ENCODE measurements around the gene CDC42BPB. TPM values are rescaled to one million over a fixed set of nuclear protein-coding genes. Genes with fewer than 3 reads are reported as not detected.

The CDC42BPB gene
- total RNA-seq, 1 experiment from 2014 or later = 96.9 TPM

DNA sequence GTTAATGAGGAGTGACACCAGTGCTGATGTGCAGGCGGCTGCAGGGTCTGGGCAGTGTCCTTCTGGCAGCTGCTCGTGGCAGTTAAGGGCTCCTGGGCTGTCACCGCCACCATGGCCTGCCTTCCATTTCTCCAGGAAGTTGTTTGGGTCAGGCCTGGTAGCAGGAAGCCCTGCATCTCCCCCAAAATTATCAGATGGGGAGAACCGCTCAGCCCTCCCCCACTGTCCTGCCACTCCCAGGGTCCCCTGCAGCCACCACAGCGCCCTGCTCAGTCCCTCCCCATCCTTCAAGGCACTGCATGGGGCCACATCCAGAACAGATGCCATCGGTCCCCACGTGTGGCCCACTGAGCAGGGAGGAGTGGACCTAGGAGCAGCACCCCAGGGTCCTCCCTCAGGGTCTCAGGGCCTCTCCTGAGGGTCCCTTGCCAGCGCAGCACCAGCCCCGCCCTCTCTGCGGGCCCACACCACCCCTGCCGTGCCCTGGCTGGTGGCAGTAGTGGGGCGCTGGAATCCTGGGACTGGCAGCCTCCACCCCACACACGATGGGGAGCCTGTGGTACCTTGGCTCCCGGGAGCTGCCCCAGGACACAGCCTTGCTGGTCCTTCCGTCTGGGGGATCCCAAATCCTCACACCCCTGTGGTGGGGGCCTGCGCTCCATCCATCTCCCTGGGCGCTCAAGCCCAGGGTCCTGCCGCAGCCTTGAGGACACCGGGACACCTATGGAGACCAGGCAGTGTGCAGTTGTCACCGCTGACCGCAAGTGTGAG lies 145.2 kb downstream of the CDC42BPB start:
- Mint-ChIP-seq H3K4me3 (no peak overlapping the region), H3K36me3 (peaks cover 8% of the 10 kb centered on the region), H3K27ac (no peak overlapping the region), H3K9me3 (peaks cover 5% of the 10 kb centered on the region; the same call in 1 of the 2 replicates), H3K4me1 (no peaks in the 10 kb centered on the region), H3K27me3 (ENCODE audit: low read depth) (no peaks in the 10 kb centered on the region)
- DNase-seq (ENCODE audit: low spot score) (no peak), ATAC-seq (no peak)
- POLR2A ChIA-PET = no interaction called here
- CTCF ChIA-PET = interaction anchor here (0.7 to 1.0 kb wide), 2 partner anchors 128 to 217 kb away, joined by 3 to 4 read pairs; no protein-coding TSS in a partner anchor
- TF ChIP-seq, protein P1, sequence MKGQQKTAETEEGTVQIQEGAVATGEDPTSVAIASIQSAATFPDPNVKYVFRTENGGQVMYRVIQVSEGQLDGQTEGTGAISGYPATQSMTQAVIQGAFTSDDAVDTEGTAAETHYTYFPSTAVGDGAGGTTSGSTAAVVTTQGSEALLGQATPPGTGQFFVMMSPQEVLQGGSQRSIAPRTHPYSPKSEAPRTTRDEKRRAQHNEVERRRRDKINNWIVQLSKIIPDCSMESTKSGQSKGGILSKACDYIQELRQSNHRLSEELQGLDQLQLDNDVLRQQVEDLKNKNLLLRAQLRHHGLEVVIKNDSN (CRISPR knock-in tag; IDR thresholded peaks at IDR 0.05) = no peak
- no peak for TF ChIP-seq NFE2L1 (CRISPR knock-in tag; IDR thresholded peaks at IDR 0.05)
- TF ChIP-seq ZNF232 (CRISPR knock-in tag; IDR thresholded peaks at IDR 0.05) = no peak
- TF ChIP-seq CBFB (CRISPR knock-in tag; IDR thresholded peaks at IDR 0.05; ENCODE audit: low read depth) = no peak
- TF ChIP-seq ZNF263 (CRISPR knock-in tag; IDR thresholded peaks at IDR 0.05; ENCODE audit: low read depth) = no peak
- TF ChIP-seq GTF2I (CRISPR knock-in tag; conservative IDR thresholded peaks at IDR 0.05) = no peak

DNA sequence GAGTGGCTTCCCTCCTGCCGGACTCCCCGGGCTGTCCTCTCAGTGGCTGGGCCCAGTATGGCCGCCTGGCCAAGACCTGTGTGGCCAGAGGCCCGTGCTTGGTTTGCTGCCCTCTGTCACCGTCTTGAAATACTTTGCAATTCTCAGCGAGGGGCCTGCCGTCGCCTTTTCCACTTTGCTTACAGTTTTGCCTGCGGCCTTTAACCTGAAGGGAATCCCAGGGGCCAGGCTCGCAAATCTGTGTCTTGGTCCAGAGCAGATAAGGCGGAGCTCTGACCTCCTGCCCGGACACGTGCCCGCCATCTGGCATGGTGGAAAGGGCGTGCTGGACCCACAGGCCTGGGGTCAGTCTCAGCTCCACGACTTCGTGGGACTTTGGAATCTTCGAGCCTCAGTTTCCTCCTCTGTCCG lies 145.8 kb downstream of the CDC42BPB start:
- Mint-ChIP-seq H3K4me3 (no peak overlapping the region), H3K9me3 (peaks cover 9% of the 10 kb centered on the region), H3K4me1 (no peaks in the 10 kb centered on the region), H3K27me3 (ENCODE audit: low read depth) (no peaks in the 10 kb centered on the region), H3K27ac (no peak overlapping the region), H3K36me3 (peaks cover 12% of the 10 kb centered on the region)
- ChIA-PET POLR2A (no interaction called here), CTCF (no interaction called here)
- DNase-seq (ENCODE audit: low spot score) = no peak
- ATAC-seq = no peak
- no peak for TF ChIP-seq ZNF138 (CRISPR knock-in tag; conservative IDR thresholded peaks at IDR 0.05)
- TF ChIP-seq SMAD3 (CRISPR knock-in tag; IDR thresholded peaks at IDR 0.05; ENCODE audit: borderline replicate concordance) = no peak
- TF ChIP-seq, protein P2, sequence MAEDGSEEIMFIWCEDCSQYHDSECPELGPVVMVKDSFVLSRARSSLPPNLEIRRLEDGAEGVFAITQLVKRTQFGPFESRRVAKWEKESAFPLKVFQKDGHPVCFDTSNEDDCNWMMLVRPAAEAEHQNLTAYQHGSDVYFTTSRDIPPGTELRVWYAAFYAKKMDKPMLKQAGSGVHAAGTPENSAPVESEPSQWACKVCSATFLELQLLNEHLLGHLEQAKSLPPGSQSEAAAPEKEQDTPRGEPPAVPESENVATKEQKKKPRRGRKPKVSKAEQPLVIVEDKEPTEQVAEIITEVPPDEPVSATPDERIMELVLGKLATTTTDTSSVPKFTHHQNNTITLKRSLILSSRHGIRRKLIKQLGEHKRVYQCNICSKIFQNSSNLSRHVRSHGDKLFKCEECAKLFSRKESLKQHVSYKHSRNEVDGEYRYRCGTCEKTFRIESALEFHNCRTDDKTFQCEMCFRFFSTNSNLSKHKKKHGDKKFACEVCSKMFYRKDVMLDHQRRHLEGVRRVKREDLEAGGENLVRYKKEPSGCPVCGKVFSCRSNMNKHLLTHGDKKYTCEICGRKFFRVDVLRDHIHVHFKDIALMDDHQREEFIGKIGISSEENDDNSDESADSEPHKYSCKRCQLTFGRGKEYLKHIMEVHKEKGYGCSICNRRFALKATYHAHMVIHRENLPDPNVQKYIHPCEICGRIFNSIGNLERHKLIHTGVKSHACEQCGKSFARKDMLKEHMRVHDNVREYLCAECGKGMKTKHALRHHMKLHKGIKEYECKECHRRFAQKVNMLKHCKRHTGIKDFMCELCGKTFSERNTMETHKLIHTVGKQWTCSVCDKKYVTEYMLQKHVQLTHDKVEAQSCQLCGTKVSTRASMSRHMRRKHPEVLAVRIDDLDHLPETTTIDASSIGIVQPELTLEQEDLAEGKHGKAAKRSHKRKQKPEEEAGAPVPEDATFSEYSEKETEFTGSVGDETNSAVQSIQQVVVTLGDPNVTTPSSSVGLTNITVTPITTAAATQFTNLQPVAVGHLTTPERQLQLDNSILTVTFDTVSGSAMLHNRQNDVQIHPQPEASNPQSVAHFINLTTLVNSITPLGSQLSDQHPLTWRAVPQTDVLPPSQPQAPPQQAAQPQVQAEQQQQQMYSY (CRISPR knock-in tag; IDR thresholded peaks at IDR 0.05) = 0 out of 2 replicates have a peak, but pooled peaks have one; percentile 23
- no peak for TF ChIP-seq KAT7 (CRISPR knock-in tag; IDR thresholded peaks at IDR 0.05; ENCODE audit: borderline replicate concordance)

DNA sequence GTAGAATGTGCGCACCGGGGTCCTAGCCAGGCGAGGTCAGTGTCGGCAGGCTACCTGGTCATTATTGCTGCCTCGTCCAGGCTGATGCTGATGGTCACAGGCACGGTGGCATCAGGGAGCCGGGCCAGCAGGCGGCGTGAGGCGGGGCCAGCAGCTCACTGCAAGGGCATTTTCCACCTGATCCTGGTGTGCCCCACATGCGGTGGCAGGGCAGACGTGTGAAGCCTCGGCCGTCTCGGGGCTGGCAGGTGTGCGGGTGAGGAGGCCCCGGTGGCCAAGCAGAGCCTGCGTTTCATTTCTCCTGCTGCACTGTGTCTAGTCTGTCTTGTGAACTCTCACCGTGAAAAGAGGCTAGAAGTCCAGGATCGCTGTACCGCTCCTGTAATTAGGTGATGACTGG lies 146.9 kb downstream of the CDC42BPB start:
- Mint-ChIP-seq H3K4me3 (no peak overlapping the region), H3K4me1 (no peaks in the 10 kb centered on the region), H3K27me3 (ENCODE audit: low read depth) (no peaks in the 10 kb centered on the region), H3K27ac (peak overlapping the region; percentile 39; the same call in 1 of the 2 replicates), H3K9me3 (peaks cover 19% of the 10 kb centered on the region), H3K36me3 (peaks cover 23% of the 10 kb centered on the region)
- CTCF ChIA-PET = interaction anchor here (1.2 kb wide), 1 partner anchor 216 kb away, joined by 3 read pairs; no protein-coding TSS in a partner anchor
- ATAC-seq (no peak), DNase-seq (ENCODE audit: low spot score) (no peak)
- POLR2A ChIA-PET = no interaction called here
- TF ChIP-seq, protein P3, sequence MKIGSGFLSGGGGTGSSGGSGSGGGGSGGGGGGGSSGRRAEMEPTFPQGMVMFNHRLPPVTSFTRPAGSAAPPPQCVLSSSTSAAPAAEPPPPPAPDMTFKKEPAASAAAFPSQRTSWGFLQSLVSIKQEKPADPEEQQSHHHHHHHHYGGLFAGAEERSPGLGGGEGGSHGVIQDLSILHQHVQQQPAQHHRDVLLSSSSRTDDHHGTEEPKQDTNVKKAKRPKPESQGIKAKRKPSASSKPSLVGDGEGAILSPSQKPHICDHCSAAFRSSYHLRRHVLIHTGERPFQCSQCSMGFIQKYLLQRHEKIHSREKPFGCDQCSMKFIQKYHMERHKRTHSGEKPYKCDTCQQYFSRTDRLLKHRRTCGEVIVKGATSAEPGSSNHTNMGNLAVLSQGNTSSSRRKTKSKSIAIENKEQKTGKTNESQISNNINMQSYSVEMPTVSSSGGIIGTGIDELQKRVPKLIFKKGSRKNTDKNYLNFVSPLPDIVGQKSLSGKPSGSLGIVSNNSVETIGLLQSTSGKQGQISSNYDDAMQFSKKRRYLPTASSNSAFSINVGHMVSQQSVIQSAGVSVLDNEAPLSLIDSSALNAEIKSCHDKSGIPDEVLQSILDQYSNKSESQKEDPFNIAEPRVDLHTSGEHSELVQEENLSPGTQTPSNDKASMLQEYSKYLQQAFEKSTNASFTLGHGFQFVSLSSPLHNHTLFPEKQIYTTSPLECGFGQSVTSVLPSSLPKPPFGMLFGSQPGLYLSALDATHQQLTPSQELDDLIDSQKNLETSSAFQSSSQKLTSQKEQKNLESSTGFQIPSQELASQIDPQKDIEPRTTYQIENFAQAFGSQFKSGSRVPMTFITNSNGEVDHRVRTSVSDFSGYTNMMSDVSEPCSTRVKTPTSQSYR (CRISPR knock-in tag; IDR thresholded peaks at IDR 0.05) = no peak
- TF ChIP-seq, protein P4, sequence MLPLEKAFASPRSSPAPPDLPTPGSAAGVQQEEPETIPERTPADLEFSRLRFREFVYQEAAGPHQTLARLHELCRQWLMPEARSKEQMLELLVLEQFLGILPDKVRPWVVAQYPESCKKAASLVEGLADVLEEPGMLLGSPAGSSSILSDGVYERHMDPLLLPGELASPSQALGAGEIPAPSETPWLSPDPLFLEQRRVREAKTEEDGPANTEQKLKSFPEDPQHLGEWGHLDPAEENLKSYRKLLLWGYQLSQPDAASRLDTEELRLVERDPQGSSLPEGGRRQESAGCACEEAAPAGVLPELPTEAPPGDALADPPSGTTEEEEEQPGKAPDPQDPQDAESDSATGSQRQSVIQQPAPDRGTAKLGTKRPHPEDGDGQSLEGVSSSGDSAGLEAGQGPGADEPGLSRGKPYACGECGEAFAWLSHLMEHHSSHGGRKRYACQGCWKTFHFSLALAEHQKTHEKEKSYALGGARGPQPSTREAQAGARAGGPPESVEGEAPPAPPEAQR (CRISPR knock-in tag; IDR thresholded peaks at IDR 0.05) = no peak
- TF ChIP-seq CREM (CRISPR knock-in tag; IDR thresholded peaks at IDR 0.05) (no peak), PRRX2 (CRISPR knock-in tag; IDR thresholded peaks at IDR 0.05) (no peak), MYBL2 (CRISPR knock-in tag; IDR thresholded peaks at IDR 0.05) (no peak), CREB1 (CRISPR knock-in tag; IDR thresholded peaks at IDR 0.05) (no peak), ZNF396 (CRISPR knock-in tag; IDR thresholded peaks at IDR 0.05; ENCODE audit: borderline replicate concordance) (no peak), JUN (CRISPR knock-in tag; IDR thresholded peaks at IDR 0.05) (no peak), ZNF263 (CRISPR knock-in tag; IDR thresholded peaks at IDR 0.05; ENCODE audit: low read depth) (no peak), ZNF138 (CRISPR knock-in tag; conservative IDR thresholded peaks at IDR 0.05) (no peak)
- TF ChIP-seq, protein P5, sequence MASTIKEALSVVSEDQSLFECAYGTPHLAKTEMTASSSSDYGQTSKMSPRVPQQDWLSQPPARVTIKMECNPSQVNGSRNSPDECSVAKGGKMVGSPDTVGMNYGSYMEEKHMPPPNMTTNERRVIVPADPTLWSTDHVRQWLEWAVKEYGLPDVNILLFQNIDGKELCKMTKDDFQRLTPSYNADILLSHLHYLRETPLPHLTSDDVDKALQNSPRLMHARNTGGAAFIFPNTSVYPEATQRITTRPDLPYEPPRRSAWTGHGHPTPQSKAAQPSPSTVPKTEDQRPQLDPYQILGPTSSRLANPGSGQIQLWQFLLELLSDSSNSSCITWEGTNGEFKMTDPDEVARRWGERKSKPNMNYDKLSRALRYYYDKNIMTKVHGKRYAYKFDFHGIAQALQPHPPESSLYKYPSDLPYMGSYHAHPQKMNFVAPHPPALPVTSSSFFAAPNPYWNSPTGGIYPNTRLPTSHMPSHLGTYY (CRISPR knock-in tag; IDR thresholded peaks at IDR 0.05) = no peak

Data from WTC11 (cell line).